Mesenchymal stem cell (in vitro differentiated cells and primary cell): ENCODE measurements around the gene AFP.

Source experiments
- DNase-seq: peaks from one replicate; pipeline ENCODE4 v3.0.0-alpha.2; 2013
- H2AFZ ChIP-seq: one replicate; pipeline ENCODE4 v1.6.1; 2013; ENCODE audit warnings: low read depth, mild to moderate bottlenecking, control low read depth, inconsistent platforms, low read length, moderate library complexity
- H2AK5ac ChIP-seq: 2 replicates; pipeline ENCODE4 v1.6.1; 2013; ENCODE audit warnings: low read length, moderate library complexity, mild to moderate bottlenecking, inconsistent platforms; ENCODE audit not compliant: severe bottlenecking
- H2BK120ac ChIP-seq: one replicate; pipeline ENCODE4 v1.6.1; 2013; ENCODE audit warnings: low read depth, mild to moderate bottlenecking, inconsistent platforms, low read length, moderate library complexity
- H2BK12ac ChIP-seq, 2 experiments: one replicate each; pipeline ENCODE4 v1.6.1; 2013; ENCODE audit warnings: inconsistent platforms in 2 of 2, low read length in 2 of 2, mild to moderate bottlenecking in 2 of 2, moderate library complexity in 2 of 2, control low read depth in 1 of 2
- H2BK15ac ChIP-seq: one replicate; pipeline ENCODE4 v1.6.1; 2013; ENCODE audit warnings: mild to moderate bottlenecking, low read depth, inconsistent platforms; ENCODE audit not compliant: poor library complexity, severe bottlenecking
- H2BK5ac ChIP-seq: 2 replicates; pipeline ENCODE4 v1.6.1; 2013; ENCODE audit warnings: low read depth, mild to moderate bottlenecking, low read length, control low read depth, inconsistent platforms; ENCODE audit not compliant: poor library complexity, severe bottlenecking
- H3K14ac ChIP-seq, 2 experiments: one replicate each; pipeline ENCODE4 v1.6.1; 2013; ENCODE audit warnings: inconsistent platforms in 2 of 2, low read length in 2 of 2, control low read depth in 1 of 2, mild to moderate bottlenecking in 1 of 2, moderate library complexity in 1 of 2
- H3K18ac ChIP-seq, 2 experiments: one replicate each; pipeline ENCODE4 v1.6.1; 2013; ENCODE audit warnings: inconsistent platforms in 2 of 2, low read length in 2 of 2, control low read depth in 1 of 2, low read depth in 1 of 2, mild to moderate bottlenecking in 1 of 2
- H3K23ac ChIP-seq, 2 experiments: one replicate each; pipeline ENCODE4 v1.6.1; 2013; ENCODE audit warnings: inconsistent platforms in 2 of 2, low read length in 2 of 2, mild to moderate bottlenecking in 2 of 2, moderate library complexity in 2 of 2, control low read depth in 1 of 2
- H3K27ac ChIP-seq: 2 replicates; pipeline ENCODE4 v1.5.1; 2013; ENCODE audit warnings: mild to moderate bottlenecking, moderate library complexity, low read length, control low read depth, inconsistent platforms; ENCODE audit not compliant: poor library complexity, severe bottlenecking
- H3K27me3 ChIP-seq, 2 experiments: 2 replicates each; pipeline versions ENCODE4 v1.6.1 to v1.7.0; 2013; ENCODE audit warnings: low read length in 2 of 2, mild to moderate bottlenecking in 2 of 2, moderate library complexity in 2 of 2, control low read depth in 1 of 2, inconsistent platforms in 1 of 2; ENCODE audit not compliant: control insufficient read depth in 1 of 2, insufficient read depth in 1 of 2
- H3K36me3 ChIP-seq, 2 experiments: 2 replicates each; pipeline versions ENCODE4 v1.6.1 to v1.7.0; 2013; ENCODE audit warnings: low read length in 2 of 2, control low read depth in 1 of 2, inconsistent platforms in 1 of 2, low read depth in 1 of 2, mild to moderate bottlenecking in 1 of 2; ENCODE audit not compliant: insufficient read depth in 2 of 2, control insufficient read depth in 1 of 2
- H3K4ac ChIP-seq, 2 experiments: one replicate each; pipeline ENCODE4 v1.6.1; 2013; ENCODE audit warnings: inconsistent platforms in 2 of 2, low read length in 2 of 2, mild to moderate bottlenecking in 2 of 2, moderate library complexity in 2 of 2, control low read depth in 1 of 2, low read depth in 1 of 2
- H3K4me1 ChIP-seq: 2 replicates; pipeline ENCODE4 v1.6.1; 2013; ENCODE audit warnings: low read depth, low read length, control low read depth; ENCODE audit not compliant: control insufficient read depth, insufficient read depth
- H3K4me2 ChIP-seq: 2 replicates; pipeline ENCODE4 v1.6.1; 2013; ENCODE audit warnings: low read length, mild to moderate bottlenecking, inconsistent platforms; ENCODE audit not compliant: poor library complexity, severe bottlenecking
- H3K4me3 ChIP-seq, 2 experiments: 2 replicates each; pipeline versions ENCODE4 v1.5.1 to v1.7.0; 2013; ENCODE audit warnings: low read length in 2 of 2, mild to moderate bottlenecking in 2 of 2, control low read depth in 1 of 2, low read depth in 1 of 2; ENCODE audit not compliant: insufficient read depth in 1 of 2
- H3K79me1 ChIP-seq: replicated peaks from 2 replicates; pipeline ENCODE4 v1.6.1; 2013; ENCODE audit warnings: mild to moderate bottlenecking, control low read depth, low read length, inconsistent platforms; ENCODE audit not compliant: poor library complexity, severe bottlenecking
- H3K9ac ChIP-seq: 2 replicates; pipeline ENCODE4 v1.7.0; 2013; ENCODE audit warnings: mild to moderate bottlenecking, low read length, moderate library complexity
- H3K9me3 ChIP-seq: 2 replicates; pipeline ENCODE4 v1.7.0; 2013; ENCODE audit warnings: mild to moderate bottlenecking, low read length; ENCODE audit not compliant: control insufficient read depth
- H4K8ac ChIP-seq: one replicate; pipeline ENCODE4 v1.6.1; 2013; ENCODE audit warnings: inconsistent platforms, mild to moderate bottlenecking, low read length, moderate library complexity
- H4K91ac ChIP-seq: one replicate; pipeline ENCODE4 v1.6.1; 2013; ENCODE audit warnings: mild to moderate bottlenecking, low read length, inconsistent platforms
- WGBS: methylation state at CpG from one replicate; pipeline ENCODE4 v1.1.7; 2013; ENCODE audit warnings: mixed read lengths; 5-methylcytosine and 5-hydroxymethylcytosine counted together

The AFP gene

DNA sequence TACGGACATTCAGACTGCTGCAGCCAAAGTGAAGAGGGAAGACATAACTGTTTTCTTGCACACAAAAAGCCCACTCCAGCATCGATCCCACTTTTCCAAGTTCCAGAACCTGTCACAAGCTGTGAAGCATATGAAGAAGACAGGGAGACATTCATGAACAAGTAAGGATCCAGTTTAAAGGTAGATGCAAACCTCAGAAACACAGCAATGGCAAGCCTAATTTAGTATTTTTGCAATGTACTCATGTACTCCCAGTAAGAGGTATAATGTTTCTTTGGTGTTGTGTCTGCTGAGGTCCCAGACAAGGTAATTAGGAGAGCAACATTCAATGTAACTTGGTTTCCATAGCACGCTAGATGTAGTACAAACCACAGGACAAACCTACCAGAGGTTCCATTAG lies 4.6 kb downstream of the AFP start:
- Histone ChIP-seq H3K4me3 (no peak overlapping the region), H2BK15ac (no peak overlapping the region), H2BK120ac (no peak overlapping the region), H3K18ac (no peak overlapping the region), H4K8ac (no peak overlapping the region), H2BK12ac (no peak overlapping the region), H3K36me3 (no peaks in the 10 kb centered on the region), H3K4me1 (no peaks in the 10 kb centered on the region), H3K27me3 (no peaks in the 10 kb centered on the region), H2AFZ (no peak overlapping the region), H3K14ac (no peak overlapping the region), H3K27ac (no peak overlapping the region), H2AK5ac (no peak overlapping the region), H3K9ac (no peak overlapping the region), H3K4ac (no peak overlapping the region), H3K9me3 (no peaks in the 10 kb centered on the region), H3K4me2 (no peak overlapping the region), H4K91ac (no peak overlapping the region), H2BK5ac (no peak overlapping the region), H3K23ac (no peak overlapping the region), H3K79me1 (no peaks in the 10 kb centered on the region)
- WGBS = 100% methylated on average over 2 of the region's 3 CpGs
- no peak for DNase-seq

DNA sequence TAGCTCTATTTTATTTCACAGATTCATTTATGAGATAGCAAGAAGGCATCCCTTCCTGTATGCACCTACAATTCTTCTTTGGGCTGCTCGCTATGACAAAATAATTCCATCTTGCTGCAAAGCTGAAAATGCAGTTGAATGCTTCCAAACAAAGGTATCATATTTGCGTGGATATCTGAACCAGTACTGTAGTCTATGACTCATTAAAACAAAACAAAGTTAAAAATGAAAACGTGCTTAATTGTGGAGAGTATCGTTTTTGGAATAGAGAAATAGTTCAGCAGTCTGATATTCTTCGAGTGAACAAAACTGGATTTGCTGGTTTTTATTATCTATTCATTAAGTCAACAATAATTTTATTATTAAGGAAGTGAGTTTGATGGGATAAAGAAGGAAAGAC lies 6.3 kb downstream of the AFP start:
- Histone ChIP-seq H3K36me3 (no peaks in the 10 kb centered on the region), H3K9ac (no peak overlapping the region), H3K4me3 (no peak overlapping the region), H2AK5ac (no peak overlapping the region), H3K4ac (no peak overlapping the region), H3K23ac (no peak overlapping the region), H3K9me3 (no peaks in the 10 kb centered on the region), H2AFZ (no peak overlapping the region), H3K4me2 (no peak overlapping the region), H3K4me1 (no peaks in the 10 kb centered on the region), H3K18ac (no peak overlapping the region), H3K14ac (no peak overlapping the region), H3K27me3 (no peaks in the 10 kb centered on the region), H2BK120ac (no peak overlapping the region), H2BK15ac (no peak overlapping the region), H2BK5ac (no peak overlapping the region), H3K79me1 (no peaks in the 10 kb centered on the region), H4K91ac (no peak overlapping the region), H2BK12ac (no peak overlapping the region), H4K8ac (no peak overlapping the region), H3K27ac (no peak overlapping the region)
- no peak for DNase-seq
- 98% methylated on average over 2 of the region's 5 CpGs for WGBS

DNA sequence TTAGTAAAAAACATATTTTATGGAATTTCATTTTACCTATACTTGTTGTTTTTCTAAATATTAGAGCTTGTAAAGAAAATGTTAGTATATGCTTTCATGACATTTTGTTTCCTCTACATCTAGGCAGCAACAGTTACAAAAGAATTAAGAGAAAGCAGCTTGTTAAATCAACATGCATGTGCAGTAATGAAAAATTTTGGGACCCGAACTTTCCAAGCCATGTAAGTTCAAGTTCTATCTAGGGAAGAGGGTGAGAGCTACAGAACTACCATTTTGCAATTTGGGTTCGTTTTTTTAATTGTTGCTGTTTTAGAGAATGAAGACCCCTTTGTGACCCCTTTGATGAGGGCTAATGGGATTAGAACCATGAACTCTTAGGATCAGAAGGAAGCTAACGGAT lies 7.2 kb downstream of the AFP start:
- Histone ChIP-seq H3K36me3 (no peaks in the 10 kb centered on the region), H2BK12ac (no peak overlapping the region), H3K4me3 (no peak overlapping the region), H3K27me3 (no peaks in the 10 kb centered on the region), H2BK5ac (no peak overlapping the region), H2AK5ac (no peak overlapping the region), H3K23ac (no peak overlapping the region), H3K27ac (no peak overlapping the region), H2AFZ (no peak overlapping the region), H4K8ac (no peak overlapping the region), H3K4me1 (no peaks in the 10 kb centered on the region), H4K91ac (no peak overlapping the region), H3K4ac (no peak overlapping the region), H3K79me1 (no peaks in the 10 kb centered on the region), H3K14ac (no peak overlapping the region), H3K9ac (no peak overlapping the region), H3K9me3 (no peaks in the 10 kb centered on the region), H2BK15ac (no peak overlapping the region), H3K18ac (no peak overlapping the region), H3K4me2 (no peak overlapping the region), H2BK120ac (no peak overlapping the region)
- DNase-seq = no peak
- 69% methylated on average over 2 of the region's 3 CpGs for WGBS

DNA sequence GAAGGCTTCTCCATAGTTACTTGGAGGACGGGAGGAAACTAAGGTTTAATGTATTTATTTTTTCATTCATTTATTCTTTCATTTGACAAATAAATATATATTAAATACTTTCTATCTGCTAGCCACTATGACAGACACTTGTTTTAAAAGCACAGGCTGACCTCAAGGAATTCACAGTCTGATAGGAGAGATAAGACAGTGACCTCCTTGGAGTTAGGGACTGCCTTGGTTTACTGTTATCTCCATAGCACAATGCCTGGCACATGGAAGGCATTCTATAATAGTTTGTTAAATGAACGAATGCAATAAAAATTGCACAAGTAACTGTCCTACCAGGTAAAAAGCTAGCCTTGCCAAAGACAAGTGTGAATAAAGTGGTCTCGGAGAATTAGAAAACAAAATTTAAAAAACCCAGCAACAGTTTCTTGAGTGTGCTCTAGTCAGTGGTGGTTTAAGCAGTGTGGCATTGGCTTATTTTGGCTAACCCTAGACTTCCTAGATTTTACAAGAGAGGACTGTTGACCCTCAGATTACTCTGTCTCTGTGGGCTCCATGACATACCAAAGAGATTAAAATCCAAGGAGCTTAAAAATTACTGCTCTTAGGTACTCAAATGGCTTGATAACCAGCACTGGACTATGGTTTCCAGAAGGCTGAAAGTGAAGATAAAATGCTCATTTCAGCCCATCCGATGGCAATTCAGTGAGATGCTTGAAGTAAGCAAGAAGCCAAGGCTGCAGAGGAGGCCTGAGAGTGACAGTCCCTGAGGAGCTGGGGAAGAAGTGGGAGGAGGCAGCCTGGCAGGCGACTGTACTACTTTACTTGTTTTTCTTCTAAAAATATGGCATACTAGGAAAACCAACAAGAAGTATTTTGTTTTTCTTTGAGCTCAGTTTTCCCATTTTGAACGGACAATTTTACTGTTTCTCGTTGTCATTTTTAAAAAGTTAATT lies 9.6 kb downstream of the AFP start:
- no peaks in the 10 kb centered on the region for H3K27me3 ChIP-seq
- H2BK12ac ChIP-seq = no peak overlapping the region
- DNase-seq = no peak
- no peak overlapping the region for H2AK5ac ChIP-seq
- H3K4me1 ChIP-seq = peaks cover 2% of the 10 kb centered on the region
- H2BK5ac ChIP-seq = no peak overlapping the region
- H3K4ac ChIP-seq = no peak overlapping the region
- no peak overlapping the region for H3K18ac ChIP-seq
- H3K36me3 ChIP-seq = no peaks in the 10 kb centered on the region
- H3K27ac ChIP-seq = no peak overlapping the region
- 90% methylated on average over 5 of the region's 7 CpGs for WGBS
- H4K91ac ChIP-seq = no peak overlapping the region
- no peak overlapping the region for H2AFZ ChIP-seq
- H3K9me3 ChIP-seq = no peaks in the 10 kb centered on the region
- no peak overlapping the region for H2BK15ac ChIP-seq
- no peak overlapping the region for H3K14ac ChIP-seq
- H3K79me1 ChIP-seq = no peaks in the 10 kb centered on the region
- no peak overlapping the region for H3K23ac ChIP-seq
- no peak overlapping the region for H3K4me3 ChIP-seq
- H4K8ac ChIP-seq = no peak overlapping the region
- no peak overlapping the region for H2BK120ac ChIP-seq
- H3K9ac ChIP-seq = no peak overlapping the region
- H3K4me2 ChIP-seq = no peak overlapping the region
